ENCODE measurements around the gene STOM.

Gene STOM

DNA sequence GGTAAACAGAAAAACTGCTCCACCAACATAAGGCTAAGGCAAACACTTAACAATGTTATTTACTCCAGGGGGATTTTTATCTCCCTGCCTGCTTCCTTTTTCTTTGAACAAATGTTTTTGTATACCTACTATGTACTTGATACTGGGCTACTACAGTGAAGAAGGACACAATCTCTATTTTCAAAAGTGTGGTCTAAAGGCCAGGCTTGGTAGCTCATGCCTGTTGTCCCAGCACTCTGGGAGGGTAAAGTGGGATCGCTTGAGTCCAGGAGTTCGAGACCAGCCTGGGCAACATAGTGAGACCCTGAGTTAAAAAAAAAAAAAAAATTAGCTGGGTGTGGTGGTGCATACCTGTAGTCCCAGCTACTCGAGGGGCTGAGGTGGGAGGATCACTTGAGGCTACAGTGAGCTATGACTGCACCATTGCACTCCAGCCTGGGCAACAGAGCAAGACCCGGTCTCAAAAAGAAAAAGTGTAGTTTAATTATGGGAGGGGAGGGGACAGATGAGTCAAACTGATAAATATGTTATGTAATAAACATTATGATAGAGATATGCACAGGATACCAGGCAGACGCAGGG is 3.3 kb downstream of the STOM start:
- Histone ChIP-seq H3K9me3 (replicated peaks; ENCODE audit: insufficient read depth, low read length) (no peaks in the 10 kb centered on the region), H3K4me1 (ENCODE audit: low read length) (peaks cover 5% of the 10 kb centered on the region), H3K27me3 (replicated peaks; ENCODE audit: insufficient read depth, low read length) (peaks cover 12% of the 10 kb centered on the region; the same call in 1 of the 2 replicates), H3K9ac (ENCODE audit: low read length) (no peak overlapping the region), H3K4me3 (ENCODE audit: low read length) (no peak overlapping the region), H3F3A (ENCODE audit: insufficient read depth, low read length) (no peaks in the 10 kb centered on the region), H3K27ac (ENCODE audit: low read length) (no peak overlapping the region), H2AFZ (ENCODE audit: low read length) (no peak overlapping the region), H3K79me2 (ENCODE audit: low read length) (no peaks in the 10 kb centered on the region), H3K4me2 (ENCODE audit: low read depth, low read length) (no peak overlapping the region), H4K20me1 (ENCODE audit: insufficient read depth, low read length) (no peaks in the 10 kb centered on the region), H3K36me3 (replicated peaks; ENCODE audit: insufficient read depth, low read length) (no peaks in the 10 kb centered on the region), H3K9me2 (replicated peaks; ENCODE audit: insufficient read depth, low read length) (no peaks in the 10 kb centered on the region)
- no peak for DNase-seq
- TF ChIP-seq EZH2 (optimal IDR thresholded peaks at IDR 0.05; ENCODE audit: low read depth, low read length) = no peak
- no peak for TF ChIP-seq EZH2phosphoT487 (IDR thresholded peaks at IDR 0.05; ENCODE audit: low read length)
- TF ChIP-seq, protein P1, sequence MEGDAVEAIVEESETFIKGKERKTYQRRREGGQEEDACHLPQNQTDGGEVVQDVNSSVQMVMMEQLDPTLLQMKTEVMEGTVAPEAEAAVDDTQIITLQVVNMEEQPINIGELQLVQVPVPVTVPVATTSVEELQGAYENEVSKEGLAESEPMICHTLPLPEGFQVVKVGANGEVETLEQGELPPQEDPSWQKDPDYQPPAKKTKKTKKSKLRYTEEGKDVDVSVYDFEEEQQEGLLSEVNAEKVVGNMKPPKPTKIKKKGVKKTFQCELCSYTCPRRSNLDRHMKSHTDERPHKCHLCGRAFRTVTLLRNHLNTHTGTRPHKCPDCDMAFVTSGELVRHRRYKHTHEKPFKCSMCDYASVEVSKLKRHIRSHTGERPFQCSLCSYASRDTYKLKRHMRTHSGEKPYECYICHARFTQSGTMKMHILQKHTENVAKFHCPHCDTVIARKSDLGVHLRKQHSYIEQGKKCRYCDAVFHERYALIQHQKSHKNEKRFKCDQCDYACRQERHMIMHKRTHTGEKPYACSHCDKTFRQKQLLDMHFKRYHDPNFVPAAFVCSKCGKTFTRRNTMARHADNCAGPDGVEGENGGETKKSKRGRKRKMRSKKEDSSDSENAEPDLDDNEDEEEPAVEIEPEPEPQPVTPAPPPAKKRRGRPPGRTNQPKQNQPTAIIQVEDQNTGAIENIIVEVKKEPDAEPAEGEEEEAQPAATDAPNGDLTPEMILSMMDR (IDR thresholded peaks at IDR 0.05; ENCODE audit: low read length) = no peak

DNA sequence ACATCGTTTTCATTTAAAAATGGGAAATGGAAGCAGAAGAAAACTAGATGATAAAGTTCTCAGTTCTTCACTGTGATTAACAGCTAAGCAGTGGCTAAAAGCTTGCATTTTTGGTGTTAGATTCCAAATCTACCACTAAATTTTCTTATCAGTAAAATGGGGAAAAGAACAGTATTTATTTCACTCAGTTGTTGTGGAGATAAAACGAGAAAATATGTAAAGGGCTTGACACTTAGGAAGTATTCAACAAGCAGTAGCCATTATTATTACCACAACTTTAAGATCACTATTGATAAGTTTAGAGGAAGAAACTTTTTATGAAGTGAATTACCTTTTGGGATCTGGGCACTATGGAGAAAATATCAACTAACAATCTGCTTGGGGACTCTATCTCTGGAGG is 4.5 kb downstream of the STOM start:
- no peak overlapping the region for H3K4me2 ChIP-seq (ENCODE audit: low read depth, low read length)

DNA sequence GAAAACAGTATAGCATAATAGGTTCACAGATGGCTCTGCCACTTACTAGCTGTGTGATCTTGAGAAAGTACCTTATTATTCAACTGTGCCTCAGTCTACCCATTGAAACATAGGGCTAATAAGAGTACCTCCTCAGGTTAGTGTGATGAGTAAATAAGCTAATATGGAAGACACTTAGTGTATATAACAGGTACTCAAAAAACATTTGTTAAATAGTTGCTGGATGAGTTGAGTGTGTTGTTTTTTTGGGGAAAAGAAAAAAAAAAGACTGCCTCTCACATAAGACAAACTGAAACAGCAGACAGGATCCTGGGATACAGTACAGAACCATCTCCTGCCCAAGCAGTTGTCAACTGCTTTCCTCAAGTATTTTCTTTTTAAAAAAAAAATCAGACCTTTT is 5.2 kb downstream of the STOM start:
- no peaks in the 10 kb centered on the region for H4K20me1 ChIP-seq (ENCODE audit: insufficient read depth, low read length)
- H3K4me1 ChIP-seq (ENCODE audit: low read length) = peaks cover 17% of the 10 kb centered on the region
- no peak overlapping the region for H3K9ac ChIP-seq (ENCODE audit: low read length)
- no peaks in the 10 kb centered on the region for H3K9me3 ChIP-seq (replicated peaks; ENCODE audit: insufficient read depth, low read length)
- H3K4me2 ChIP-seq (ENCODE audit: low read depth, low read length) = no peak overlapping the region
- no peak overlapping the region for H3K4me3 ChIP-seq (ENCODE audit: low read length)
- TF ChIP-seq EZH2 (optimal IDR thresholded peaks at IDR 0.05; ENCODE audit: low read depth, low read length) (no peak), EZH2phosphoT487 (IDR thresholded peaks at IDR 0.05; ENCODE audit: low read length) (no peak)
- TF ChIP-seq, protein P1 (IDR thresholded peaks at IDR 0.05; ENCODE audit: low read length) = no peak
- H2AFZ ChIP-seq (ENCODE audit: low read length) = no peak overlapping the region
- no peak for DNase-seq
- H3F3A ChIP-seq (ENCODE audit: insufficient read depth, low read length) = peaks cover 8% of the 10 kb centered on the region
- no peaks in the 10 kb centered on the region for H3K79me2 ChIP-seq (ENCODE audit: low read length)
- H3K9me2 ChIP-seq (replicated peaks; ENCODE audit: insufficient read depth, low read length) = no peaks in the 10 kb centered on the region
- no peak overlapping the region for H3K27ac ChIP-seq (ENCODE audit: low read length)
- no peaks in the 10 kb centered on the region for H3K36me3 ChIP-seq (replicated peaks; ENCODE audit: insufficient read depth, low read length)
- peaks cover 12% of the 10 kb centered on the region; the same call in 1 of the 2 replicates for H3K27me3 ChIP-seq (replicated peaks; ENCODE audit: insufficient read depth, low read length)

More for the DNA sequence above, 4.5 kb downstream of the STOM start:
- H3K9ac ChIP-seq (ENCODE audit: low read length) = no peak overlapping the region
- H3K36me3 ChIP-seq (replicated peaks; ENCODE audit: insufficient read depth, low read length) = no peaks in the 10 kb centered on the region
- peaks cover 11% of the 10 kb centered on the region for H3K4me1 ChIP-seq (ENCODE audit: low read length)
- no peak overlapping the region for H3K27ac ChIP-seq (ENCODE audit: low read length)
- TF ChIP-seq, protein P1 (IDR thresholded peaks at IDR 0.05; ENCODE audit: low read length) = no peak
- TF ChIP-seq EZH2phosphoT487 (IDR thresholded peaks at IDR 0.05; ENCODE audit: low read length) (no peak), EZH2 (optimal IDR thresholded peaks at IDR 0.05; ENCODE audit: low read depth, low read length) (no peak)
- no peaks in the 10 kb centered on the region for H3K9me3 ChIP-seq (replicated peaks; ENCODE audit: insufficient read depth, low read length)
- no peak overlapping the region for H3K4me3 ChIP-seq (ENCODE audit: low read length)
- H3K27me3 ChIP-seq (replicated peaks; ENCODE audit: insufficient read depth, low read length) = peaks cover 12% of the 10 kb centered on the region; the same call in 1 of the 2 replicates
- no peak for DNase-seq
- H3F3A ChIP-seq (ENCODE audit: insufficient read depth, low read length) = peaks cover 1% of the 10 kb centered on the region
- no peaks in the 10 kb centered on the region for H3K9me2 ChIP-seq (replicated peaks; ENCODE audit: insufficient read depth, low read length)
- no peaks in the 10 kb centered on the region for H3K79me2 ChIP-seq (ENCODE audit: low read length)
- no peak overlapping the region for H2AFZ ChIP-seq (ENCODE audit: low read length)
- H4K20me1 ChIP-seq (ENCODE audit: insufficient read depth, low read length) = no peaks in the 10 kb centered on the region

Data from MM.1S (cell line).